Brain microvascular endothelial cell (primary cell): ENCODE measurements around the gene CARMIL1.

Source experiments
- DNase-seq: peaks from one replicate; pipeline ENCODE4 v3.0.0-alpha.2; 2020
- H3K27ac ChIP-seq: fragments of 250-450 bp; sonication (Bioruptor Pico); 2 replicates; pipeline ENCODE4 v1.5.1; 2020; ENCODE audit warnings: mild to moderate bottlenecking, moderate library complexity
- H3K27me3 ChIP-seq: fragments of 250-450 bp; sonication (Bioruptor Pico); replicated peaks from 2 replicates; pipeline ENCODE4 v1.5.1; 2020; ENCODE audit warnings: mild to moderate bottlenecking
- H3K36me3 ChIP-seq: fragments of 250-450 bp; sonication (Bioruptor Pico); replicated peaks from 2 replicates; pipeline ENCODE4 v1.5.1; 2020; ENCODE audit warnings: mild to moderate bottlenecking
- H3K4me3 ChIP-seq: 2 replicates; pipeline ENCODE4 v1.5.1; 2011; ENCODE audit warnings: low read depth, mild to moderate bottlenecking, control low read depth, low read length, moderate library complexity
- in situ Hi-C: cut with HindIII; loops from 2 replicates; pipeline ENCODE4 v1.10.0; 2017; ENCODE audit warnings: low sequenced_read_pairs, low pct_ligation_motif_present
- TF ChIP-seq, protein P1 (sequence below): IDR thresholded peaks from 2 replicates; pipeline ENCODE4 v1.5.1; 2011; ENCODE audit warnings: low read depth, mild to moderate bottlenecking, moderate library complexity, low read length, control low read depth, inconsistent platforms; ENCODE audit errors: missing control alignments

Gene CARMIL1

DNA sequence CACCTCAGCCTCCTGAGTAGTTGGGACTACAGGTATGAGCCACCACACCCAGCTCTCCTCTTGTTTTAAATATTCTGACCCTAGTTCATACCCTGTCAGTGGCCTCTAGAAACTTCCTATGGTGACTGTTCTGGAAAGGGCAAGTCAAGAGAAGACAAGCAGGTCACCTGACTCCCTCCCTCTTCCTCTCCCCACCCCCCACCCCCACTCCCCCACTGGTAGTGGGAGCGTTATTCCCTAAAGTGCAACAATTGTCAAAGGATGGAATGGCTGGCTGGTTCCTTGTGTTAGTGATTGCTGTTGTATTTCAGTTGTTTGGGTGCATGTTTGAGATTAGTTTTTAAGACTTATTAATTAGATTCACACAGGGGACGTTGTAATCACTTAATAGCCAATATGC is 136.1 kb downstream of the CARMIL1 start:
- in situ Hi-C loops: no loop called here

DNA sequence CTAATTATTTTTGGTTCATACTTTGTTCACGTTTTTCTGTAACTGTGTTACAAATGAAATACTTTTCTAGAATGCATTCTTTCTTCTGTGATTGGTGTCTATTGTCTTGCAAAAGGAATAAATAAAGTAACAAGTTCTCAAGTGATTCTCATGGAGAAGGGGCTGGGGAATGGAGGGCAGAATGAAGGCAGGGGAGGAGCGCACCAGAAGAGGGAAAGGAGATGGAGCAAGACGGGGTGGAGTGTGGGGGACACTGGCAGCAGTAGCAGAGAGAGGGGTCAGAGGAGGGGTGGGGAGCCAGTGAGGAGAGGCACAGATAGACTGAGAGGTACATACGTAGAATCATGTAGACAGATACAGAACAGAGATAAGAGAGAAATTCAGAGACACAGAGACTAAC is 136.5 kb downstream of the CARMIL1 start:
- in situ Hi-C loops: no loop called here
- TF ChIP-seq, protein P1, sequence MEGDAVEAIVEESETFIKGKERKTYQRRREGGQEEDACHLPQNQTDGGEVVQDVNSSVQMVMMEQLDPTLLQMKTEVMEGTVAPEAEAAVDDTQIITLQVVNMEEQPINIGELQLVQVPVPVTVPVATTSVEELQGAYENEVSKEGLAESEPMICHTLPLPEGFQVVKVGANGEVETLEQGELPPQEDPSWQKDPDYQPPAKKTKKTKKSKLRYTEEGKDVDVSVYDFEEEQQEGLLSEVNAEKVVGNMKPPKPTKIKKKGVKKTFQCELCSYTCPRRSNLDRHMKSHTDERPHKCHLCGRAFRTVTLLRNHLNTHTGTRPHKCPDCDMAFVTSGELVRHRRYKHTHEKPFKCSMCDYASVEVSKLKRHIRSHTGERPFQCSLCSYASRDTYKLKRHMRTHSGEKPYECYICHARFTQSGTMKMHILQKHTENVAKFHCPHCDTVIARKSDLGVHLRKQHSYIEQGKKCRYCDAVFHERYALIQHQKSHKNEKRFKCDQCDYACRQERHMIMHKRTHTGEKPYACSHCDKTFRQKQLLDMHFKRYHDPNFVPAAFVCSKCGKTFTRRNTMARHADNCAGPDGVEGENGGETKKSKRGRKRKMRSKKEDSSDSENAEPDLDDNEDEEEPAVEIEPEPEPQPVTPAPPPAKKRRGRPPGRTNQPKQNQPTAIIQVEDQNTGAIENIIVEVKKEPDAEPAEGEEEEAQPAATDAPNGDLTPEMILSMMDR: no peak
- no peak for DNase-seq
- Histone ChIP-seq H3K4me3 (no peak overlapping the region), H3K27ac (no peak overlapping the region), H3K27me3 (no peaks in the 10 kb centered on the region), H3K36me3 (no peaks in the 10 kb centered on the region)

More for the DNA sequence above, 136.1 kb downstream of the CARMIL1 start:
- Histone ChIP-seq H3K27me3 (no peaks in the 10 kb centered on the region), H3K27ac (no peak overlapping the region), H3K36me3 (no peaks in the 10 kb centered on the region), H3K4me3 (no peak overlapping the region)
- TF ChIP-seq, protein P1: no peak
- DNase-seq: no peak

DNA sequence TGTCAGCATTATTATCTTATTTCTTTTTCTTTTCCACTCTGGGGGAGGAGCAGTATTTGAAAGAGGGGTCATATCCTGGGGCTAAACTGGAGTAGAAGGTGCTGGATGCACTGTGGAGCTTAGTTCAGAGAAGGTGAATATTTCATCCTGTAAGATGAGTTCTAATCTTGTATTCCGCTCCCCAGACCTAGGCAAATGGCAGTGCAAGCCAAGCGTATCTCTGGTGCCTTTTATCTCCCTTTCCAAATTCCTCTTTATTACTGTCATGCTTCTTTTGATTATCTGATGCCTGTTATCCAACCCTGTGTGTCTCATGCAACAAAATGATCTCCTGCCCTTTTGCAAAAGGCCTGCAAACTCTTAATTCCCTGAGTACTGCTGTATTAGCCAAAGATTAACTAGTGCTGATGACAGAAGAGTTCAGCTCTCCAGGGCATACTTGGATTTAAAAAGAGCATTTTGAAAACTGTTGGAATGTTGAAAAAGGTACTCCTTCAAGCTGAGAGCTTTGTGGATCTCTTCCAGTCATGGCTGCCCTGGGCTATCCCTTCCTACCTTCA is 138.0 kb downstream of the CARMIL1 start:
- Histone ChIP-seq H3K27ac (no peak overlapping the region), H3K36me3 (no peaks in the 10 kb centered on the region), H3K27me3 (no peaks in the 10 kb centered on the region), H3K4me3 (no peak overlapping the region)
- no peak for DNase-seq
- in situ Hi-C loops: no loop called here
- TF ChIP-seq, protein P1: no peak

DNA sequence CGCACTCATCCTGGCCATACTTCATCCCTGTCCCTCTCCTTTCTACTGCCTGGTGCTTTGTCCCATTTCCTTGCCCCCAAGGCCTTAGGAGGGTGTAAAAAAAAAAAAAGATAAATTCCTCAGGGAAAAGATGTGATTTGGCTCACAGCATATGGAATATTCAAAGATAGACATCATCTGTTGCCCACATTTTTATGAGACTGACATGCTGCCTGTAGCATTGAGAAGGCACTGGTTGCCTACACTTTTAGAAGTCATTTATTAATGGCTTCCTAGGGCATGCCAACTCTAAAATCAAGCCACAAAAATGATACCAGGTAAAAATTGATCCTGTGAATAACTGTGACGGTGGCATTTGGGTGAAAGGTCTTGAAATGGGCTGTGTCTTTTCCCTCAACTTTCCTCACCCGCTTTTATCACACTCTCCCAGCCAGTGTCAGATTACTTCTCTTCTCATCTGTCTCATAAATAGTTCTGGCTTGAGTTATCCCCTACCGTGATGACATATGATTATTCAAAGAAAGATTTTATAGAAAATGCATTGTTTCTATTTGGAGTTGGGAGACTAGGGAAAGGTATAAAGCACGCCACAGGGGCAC is 139.4 kb downstream of the CARMIL1 start:
- no peak overlapping the region for H3K4me3 ChIP-seq
- peak; percentile 20 for DNase-seq
- TF ChIP-seq, protein P1: no peak
- in situ Hi-C loops: no loop called here
- H3K27ac ChIP-seq: no peak overlapping the region
- H3K36me3 ChIP-seq: no peaks in the 10 kb centered on the region
- H3K27me3 ChIP-seq: no peaks in the 10 kb centered on the region

GRCh38 chr6:25419879-25420278 is 140.7 kb downstream of the CARMIL1 start:
- Histone ChIP-seq H3K36me3 (no peaks in the 10 kb centered on the region), H3K4me3 (no peak overlapping the region), H3K27ac (no peak overlapping the region), H3K27me3 (no peaks in the 10 kb centered on the region)
- TF ChIP-seq, protein P1: no peak
- in situ Hi-C loops: no loop called here
- no peak for DNase-seq

- H3K4me3 ChIP-seq: no peak overlapping the region
- no peak for DNase-seq
- H3K27ac ChIP-seq: no peak overlapping the region
- H3K27me3 ChIP-seq: no peaks in the 10 kb centered on the region
- in situ Hi-C loops: no loop called here
- TF ChIP-seq, protein P1: no peak
- no peaks in the 10 kb centered on the region for H3K36me3 ChIP-seq
These were observed 144.2 kb downstream of the CARMIL1 start for GRCh38 chr6:25423358-25423757.
